B cell (primary cell): Measurements from ENCODE around the gene FAM168B.

Experiments
- CTCF ChIP-seq: fragments of 200-600 bp; IDR thresholded peaks from one replicate; pipeline ENCODE4 v1.8.0; 2022; ENCODE audit warnings: antibody characterized with exemption, mild to moderate bottlenecking
- EZH2 ChIP-seq: IDR thresholded peaks from 2 replicates; pipeline ENCODE4 v1.6.1; 2012; ENCODE audit warnings: borderline replicate concordance, low read depth, mild to moderate bottlenecking, moderate library complexity, low read length; ENCODE audit not compliant: insufficient read depth, poor library complexity, severe bottlenecking

- TF ChIP-seq EZH2: no peak
- TF ChIP-seq CTCF: no peak
These were observed 84.3 kb downstream of the FAM168B start for GRCh38 chr2:131008967-131009366.
